Heart right ventricle (tissue), 16 donors: ENCODE measurements around the gene EXOC2. TPM values are rescaled to one million over a fixed set of nuclear protein-coding genes. Genes with fewer than 3 reads are reported as not detected.

ENCODE experiments used
- ATAC-seq, 8 donors: fragments of 200-7000 bp; cut with Tn5 transposase; one replicate each; pipeline ENCODE4 v1.9.1; 2020; ENCODE audit warnings: mild to moderate bottlenecking in 8 of 8, moderate library complexity in 8 of 8, moderate number of reproducible peaks in 1 of 8
- DNase-seq, 2 donors: peaks; one replicate each; pipeline ENCODE4 v3.0.0-alpha.2; 2020
- H3K27ac ChIP-seq, 10 donors: fragments of 200-600 bp; sonication (generic) in 2 of 10; one replicate each; pipeline versions ENCODE4 v1.5.0 to v1.8.0; 2020 to 2022; ENCODE audit warnings: mild to moderate bottlenecking in 3 of 10
- H3K27me3 ChIP-seq, 7 donors: fragments of 200-600 bp; one replicate each; pipeline ENCODE4 v1.8.0; 2021 to 2022; ENCODE audit warnings: mild to moderate bottlenecking in 2 of 7
- H3K36me3 ChIP-seq, 9 donors: fragments of 200-600 bp; sonication (generic) in 1 of 9; one replicate each; pipeline versions ENCODE4 v1.5.0 to v1.8.0; 2020 to 2022; ENCODE audit warnings: mild to moderate bottlenecking in 2 of 9
- H3K4me1 ChIP-seq, 9 donors: fragments of 200-600 bp; sonication (generic) in 1 of 9; one replicate each; pipeline versions ENCODE4 v1.5.0 to v1.8.0; 2020 to 2022; ENCODE audit warnings: mild to moderate bottlenecking in 4 of 9
- H3K4me3 ChIP-seq, 10 donors: fragments of 200-600 bp; sonication (generic) in 2 of 10; one replicate each; pipeline versions ENCODE4 v1.5.0 to v1.8.0; 2020 to 2022; ENCODE audit warnings: mild to moderate bottlenecking in 7 of 10, moderate library complexity in 2 of 10
- H3K9me3 ChIP-seq, 11 donors: fragments of 200-600 bp in 10 of 11; sonication (generic) in 2 of 11; one replicate each; pipeline versions ENCODE4 v1.5.0 to v1.8.0; 2013 to 2022; ENCODE audit warnings: mild to moderate bottlenecking in 2 of 11, control low read depth in 1 of 11, moderate library complexity in 1 of 11
- WGBS, 2 donors: extraction: QIAGEN DNeasy Blood & Tissue Kit; methylation state at CpG; one replicate each; pipeline ENCODE4 v1.1.7; 2013; ENCODE audit warnings: inconsistent platforms in 1 of 2; 5-methylcytosine and 5-hydroxymethylcytosine counted together
- intact Hi-C, 10 donors: fragments of 100-400 bp; cut with DNase I; formaldehyde crosslinking; loops; one replicate each; pipeline versions ENCODE4 v1.11.1 to v1.14.2; 2022
- polyA plus RNA-seq, 2 donors: library from polyadenylated mRNA; stranded (reverse); fragments of 200-250 nt; gene quantifications; one replicate each; pipeline ENCODE4 v1.2.3, GENCODE V29; 2013
- total RNA-seq, 10 donors: library from RNA; stranded (reverse); fragmentation: NEBNext Ultra II Directional in 3 of 10; extraction: Animal tissue kit (Norgen Biotek cat#: 25700) in 3 of 10; gene quantifications; one replicate each; pipeline versions ENCODE4 v1.2.1 to v1.2.4, GENCODE V29; 2021 to 2023
- TF ChIP-seq, protein P1 (sequence below), 9 donors: fragments of 200-600 bp; sonication (generic) in 2 of 9; IDR thresholded peaks; one replicate each; pipeline versions ENCODE4 v1.5.0 to v1.8.0; 2021 to 2022; ENCODE audit warnings: antibody characterized with exemption in 9 of 9, mild to moderate bottlenecking in 5 of 9, moderate library complexity in 1 of 9
- donor health status: Arrhythmogenic right ventricular cardiomyopathy.
- donor health status: ischemic (EF 13 %, LVEDD 7.1; RV severe dilation, severe dysfunction).
- donor health status: healthy with polysubstance abuse.
- donor health status: DM: no; HTN: yes; CAD: no.
- donor health status: DM: no; HTN: no; CAD: no.
- donor health status: ischemic (EF 25% LVEDD 6.9; RV normal size, moderate dysfunction).
- donor health status: ischemic (EF 25% LVEDD 5.7; RV mildly dilated, moderate dysfunction).
- donor health status: healthy.
- donor health status: DM: yes; HTN: yes; CAD: no.
- donor health status: Ischemic cardiomyopathy.
- donor health status: ischemic (EF 35%, LVEDD 5.7; RV mildly dilated, moderate dysfunction).
- donor health status: nonischemic (EF 11% LVEDD 7.7; RV severe dilation, severe dysfunction).
- donor health status: DM: yes; HTN: yes; CAD: no.
- donor health status: PGD.
- donor health status: ischemic (EF 29% LVEDD 5.4; RV normal size, mild dysfunction).
- donor health status: nonischemic (EF 23%, LVEDD 6.1; RV moderate dilation, normal function).

Gene EXOC2
- total and polyA plus RNA-seq, 12 donors: 4.0 to 18.4 (median 12.9) TPM

DNA sequence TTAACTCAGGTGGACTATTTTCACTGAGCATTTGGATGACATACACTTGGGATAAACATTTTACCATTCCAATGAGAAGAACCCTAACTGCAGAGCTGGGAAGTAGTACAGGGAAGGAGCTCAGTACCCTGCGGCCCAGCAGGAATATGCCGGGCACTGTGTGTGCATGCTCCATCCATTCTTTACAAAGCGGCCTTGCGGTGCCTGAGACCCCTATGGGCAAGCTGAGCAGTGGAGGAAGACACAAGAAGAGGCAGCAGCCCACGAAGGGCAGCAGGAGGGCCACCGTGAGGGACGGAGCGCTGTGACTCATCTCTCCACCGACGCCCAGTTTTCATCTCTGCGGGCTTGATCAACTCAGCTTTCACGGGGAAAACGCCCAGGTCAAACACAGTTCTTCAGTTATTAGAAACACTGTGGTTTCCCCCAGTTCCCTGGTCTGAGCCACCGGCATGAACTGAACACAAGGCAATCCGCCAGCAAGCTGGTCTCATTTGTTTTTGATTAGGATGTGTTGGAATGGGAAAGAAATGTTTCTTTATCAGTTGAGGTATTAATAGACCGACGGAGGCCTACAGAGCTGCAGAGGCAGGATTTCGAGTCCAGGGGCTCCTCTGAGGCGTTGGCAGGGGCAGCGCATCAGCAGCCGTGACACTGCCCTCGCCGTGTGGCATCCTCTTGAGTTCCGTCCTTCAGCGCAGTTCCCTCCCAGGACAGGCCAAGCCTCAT, 256.5 kb downstream of the EXOC2 start:
- no peak overlapping the region for H3K27ac ChIP-seq
- no peaks in the 10 kb centered on the region for H3K27me3 ChIP-seq
- WGBS, 2 donors: 58 to 65% methylated on average over 25 of the region's 25 CpGs
- peak in 6 of 8 donors; percentile 8 to 70 (median 39) for ATAC-seq
- no peak for DNase-seq
- no peak overlapping the region for H3K4me3 ChIP-seq
- H3K4me1 ChIP-seq: peaks cover 0 to 21% (median 0%) of the 10 kb centered on the region in 9 donors
- no peaks in the 10 kb centered on the region for H3K9me3 ChIP-seq
- intact Hi-C loops: no loop called here
- H3K36me3 ChIP-seq: no peaks in the 10 kb centered on the region
- TF ChIP-seq, protein P1, sequence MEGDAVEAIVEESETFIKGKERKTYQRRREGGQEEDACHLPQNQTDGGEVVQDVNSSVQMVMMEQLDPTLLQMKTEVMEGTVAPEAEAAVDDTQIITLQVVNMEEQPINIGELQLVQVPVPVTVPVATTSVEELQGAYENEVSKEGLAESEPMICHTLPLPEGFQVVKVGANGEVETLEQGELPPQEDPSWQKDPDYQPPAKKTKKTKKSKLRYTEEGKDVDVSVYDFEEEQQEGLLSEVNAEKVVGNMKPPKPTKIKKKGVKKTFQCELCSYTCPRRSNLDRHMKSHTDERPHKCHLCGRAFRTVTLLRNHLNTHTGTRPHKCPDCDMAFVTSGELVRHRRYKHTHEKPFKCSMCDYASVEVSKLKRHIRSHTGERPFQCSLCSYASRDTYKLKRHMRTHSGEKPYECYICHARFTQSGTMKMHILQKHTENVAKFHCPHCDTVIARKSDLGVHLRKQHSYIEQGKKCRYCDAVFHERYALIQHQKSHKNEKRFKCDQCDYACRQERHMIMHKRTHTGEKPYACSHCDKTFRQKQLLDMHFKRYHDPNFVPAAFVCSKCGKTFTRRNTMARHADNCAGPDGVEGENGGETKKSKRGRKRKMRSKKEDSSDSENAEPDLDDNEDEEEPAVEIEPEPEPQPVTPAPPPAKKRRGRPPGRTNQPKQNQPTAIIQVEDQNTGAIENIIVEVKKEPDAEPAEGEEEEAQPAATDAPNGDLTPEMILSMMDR (IDR thresholded peaks at IDR 0.05): no peak

DNA sequence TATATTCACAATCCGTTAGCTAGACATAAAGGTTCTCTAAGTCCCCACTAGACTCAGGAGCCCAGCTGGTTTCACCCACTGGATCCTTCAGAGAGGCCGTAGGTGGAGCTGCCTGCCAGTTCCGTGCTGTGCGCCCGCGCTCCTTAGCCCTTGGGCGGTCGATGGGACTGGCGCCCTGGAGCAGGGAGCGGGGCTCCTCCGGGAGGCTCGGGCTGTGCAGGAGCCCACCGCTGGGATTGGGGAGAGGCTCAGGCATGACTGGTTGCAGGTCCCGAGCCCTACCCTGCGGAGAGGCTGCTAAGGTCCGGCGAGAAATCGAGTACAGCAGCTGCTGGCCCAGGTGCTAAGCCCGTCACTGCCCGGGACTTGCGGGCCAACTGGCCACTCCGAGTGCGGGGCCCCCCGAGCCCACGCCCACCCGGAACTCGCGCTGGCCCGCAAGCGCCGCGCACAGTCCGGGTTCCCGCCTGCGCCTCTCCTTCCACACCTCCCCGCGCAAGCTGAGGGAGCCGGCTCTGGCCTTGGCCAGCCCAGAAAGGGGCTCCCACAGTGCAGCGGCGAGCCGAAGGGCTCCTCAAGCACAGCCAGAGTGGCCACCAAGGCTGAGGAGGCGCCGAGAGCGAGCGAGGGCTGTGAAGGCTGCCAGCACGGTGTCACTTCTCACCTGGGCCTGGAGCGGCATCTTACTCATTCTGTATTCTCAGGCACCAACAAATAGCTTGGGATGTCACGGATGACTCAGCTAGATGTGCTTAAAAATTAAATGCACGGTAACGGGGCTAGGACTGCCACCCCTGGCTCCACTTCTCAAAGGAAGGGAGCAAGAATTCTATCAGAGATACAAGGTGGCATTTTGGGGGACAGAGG, 257.3 kb downstream of the EXOC2 start:
- Histone ChIP-seq H3K27ac (no peak overlapping the region), H3K36me3 (no peaks in the 10 kb centered on the region), H3K4me1 (peaks cover 0 to 21% (median 0%) of the 10 kb centered on the region in 9 donors), H3K9me3 (no peaks in the 10 kb centered on the region), H3K4me3 (no peak overlapping the region), H3K27me3 (no peaks in the 10 kb centered on the region)
- 96% methylated on average over 50 of the region's 50 CpGs for WGBS, 2 donors
- DNase-seq (no peak), ATAC-seq (peak in 1 of 8 donors; percentile 40)
- TF ChIP-seq, protein P1 (IDR thresholded peaks at IDR 0.05): no peak
- intact Hi-C loops: no loop called here

Other genes with a start within 250 kb of the EXOC2 start
- under 1 TPM in 6 of 10 donors, not detected in 4; 0.25 to 0.57 (median 0.36) TPM for gene HUS1B, start 36.0 kb downstream of the EXOC2 start, total RNA-seq
- under 1 TPM in 1 of 2 donors, not detected in 1; 0.13 TPM for gene HUS1B, start 36.0 kb downstream of the EXOC2 start, polyA plus RNA-seq